ENCODE data around the gene PCDHGA6. TPM values are rescaled to one million over a fixed set of nuclear protein-coding genes. Genes with fewer than 3 reads are reported as not detected.
A peak's percentile ranks its signal among the peaks of the same experiment; 100 is the strongest.

The PCDHGA6 gene
- total and polyA plus RNA-seq, 3 experiments from 2014 or later: 0.06 to 0.22 (median 0.15) TPM

- H3K36me3 ChIP-seq (ENCODE audit: insufficient read depth, low read length): no peaks in the 10 kb centered on the region
These were observed 11.0 kb upstream of the PCDHGA6 start for GRCh38 chr5:141362719-141363118.

GRCh38 chr5:141363952-141364660 lies 9.6 kb upstream of the PCDHGA6 start, which contains the start of gene PCDHGA5:
Gene PCDHGA5 (plus strand): TSS chr5:141364162. CDS start chr5:141364331, 169 bp downstream.
- no peak for DNase-seq
- H3K4me1 ChIP-seq (ENCODE audit: insufficient read depth, low read length): no peaks in the 10 kb centered on the region
- H3K9me3 Mint-ChIP-seq: peaks cover 25 to 66% (median 53%) of the 10 kb centered on the region in 5 donors
- H3K36me3 ChIP-seq (ENCODE audit: insufficient read depth, low read length): no peaks in the 10 kb centered on the region
- H3K4me3 ChIP-seq (ENCODE audit: low read length): no peak within 1 kb of the TSS
- H3K4me1 Mint-ChIP-seq: peaks cover 0 to 10% (median 2%) of the 10 kb centered on the region in 3 donors
- H3K27me3 Mint-ChIP-seq: peaks cover 71 to 81% of the 10 kb centered on the region in 2 donors
- H3K9me3 ChIP-seq (ENCODE audit: low read length): peaks cover 13% of the 10 kb centered on the region
- peaks cover 29% of the 10 kb centered on the region for H3K27me3 ChIP-seq (ENCODE audit: insufficient read depth, low read length, poor library complexity, severe bottlenecking)
- no peak within 1 kb of the TSS for H3K27ac Mint-ChIP-seq
- no peak within 1 kb of the TSS for H3K27ac ChIP-seq (ENCODE audit: low read depth, low read length)
- ChIA-PET POLR2A (no interaction called here), CTCF (interaction anchor here (1.2 to 1.4 kb wide), 2 partner anchors 9 to 66 kb away, joined by 3 read pairs; partner anchors contain the start of genes PCDHGA12 and PCDHGA4)
- peaks cover 3 to 22% (median 3%) of the 10 kb centered on the region in 3 donors for H3K36me3 Mint-ChIP-seq
- no peak within 1 kb of the TSS for H3K4me3 Mint-ChIP-seq

More at GRCh38 chr5:141362719-141363118, 11.0 kb upstream of the PCDHGA6 start:
- peaks cover 0 to 10% (median 2%) of the 10 kb centered on the region in 3 donors for H3K4me1 Mint-ChIP-seq
- peak overlapping the region in 1 of 8 donors; percentile 64 for H3K27ac Mint-ChIP-seq
- no peaks in the 10 kb centered on the region for H3K4me1 ChIP-seq (ENCODE audit: insufficient read depth, low read length)
- DNase-seq: no peak
- ChIA-PET CTCF (no interaction called here), POLR2A (no interaction called here)
- H3K4me3 Mint-ChIP-seq: no peak overlapping the region
- peaks cover 71 to 78% of the 10 kb centered on the region in 2 donors for H3K27me3 Mint-ChIP-seq
- H3K36me3 Mint-ChIP-seq: peaks cover 3 to 22% (median 3%) of the 10 kb centered on the region in 3 donors
- peaks cover 28% of the 10 kb centered on the region for H3K27me3 ChIP-seq (ENCODE audit: insufficient read depth, low read length, poor library complexity, severe bottlenecking)
- H3K9me3 ChIP-seq (ENCODE audit: low read length): peaks cover 13% of the 10 kb centered on the region
- peaks cover 22 to 62% (median 57%) of the 10 kb centered on the region in 5 donors for H3K9me3 Mint-ChIP-seq
- H3K4me3 ChIP-seq (ENCODE audit: low read length): no peak overlapping the region
- no peak overlapping the region for H3K27ac ChIP-seq (ENCODE audit: low read depth, low read length)

- peaks cover 33% of the 10 kb centered on the region for H3K27me3 ChIP-seq (ENCODE audit: insufficient read depth, low read length, poor library complexity, severe bottlenecking)
These were observed 7.4 kb upstream of the PCDHGA6 start for GRCh38 chr5:141366016-141366896.

GRCh38 chr5:141369994-141370848 lies 3.5 kb upstream of the PCDHGA6 start, which contains the start of gene PCDHGB3:
Gene PCDHGB3 (plus strand): TSS chr5:141370242. CDS start chr5:141370395, 153 bp downstream.
- H3K9me3 Mint-ChIP-seq: peaks cover 22 to 68% (median 47%) of the 10 kb centered on the region in 5 donors
- peaks cover 34% of the 10 kb centered on the region for H3K27me3 ChIP-seq (ENCODE audit: insufficient read depth, low read length, poor library complexity, severe bottlenecking)
- peak within 1 kb of the TSS; percentile 46 for H3K4me3 ChIP-seq (ENCODE audit: low read length)
- H3K36me3 Mint-ChIP-seq: peaks cover 2 to 11% (median 3%) of the 10 kb centered on the region in 3 donors
- CTCF ChIA-PET: interaction anchor here (1.0 to 1.8 kb wide), 3 partner anchors 27 to 194 kb away, joined by 3 to 6 read pairs (median 4); partner anchors contain the start of genes PCDHGA1 and PCDHGB5
- H3K27me3 Mint-ChIP-seq: peaks cover 65 to 83% of the 10 kb centered on the region in 2 donors
- peaks cover 5 to 9% (median 7%) of the 10 kb centered on the region in 3 donors for H3K4me1 Mint-ChIP-seq
- H3K27ac Mint-ChIP-seq: peak within 1 kb of the TSS in 1 of 8 donors; percentile 7
- no peaks in the 10 kb centered on the region for H3K36me3 ChIP-seq (ENCODE audit: insufficient read depth, low read length)
- peak within 1 kb of the TSS; percentile 66 to 87 (median 79) for H3K4me3 Mint-ChIP-seq
- DNase-seq: peak in 3 of 5 donors; percentile 15 to 20 (median 16)
- H3K9me3 ChIP-seq (ENCODE audit: low read length): peaks cover 10% of the 10 kb centered on the region
- POLR2A ChIA-PET: no interaction called here
- no peak within 1 kb of the TSS for H3K27ac ChIP-seq (ENCODE audit: low read depth, low read length)
- H3K4me1 ChIP-seq (ENCODE audit: insufficient read depth, low read length): no peaks in the 10 kb centered on the region

More at GRCh38 chr5:141366016-141366896, 7.4 kb upstream of the PCDHGA6 start:
- Histone ChIP-seq H3K4me3 (ENCODE audit: low read length) (no peak overlapping the region), H3K36me3 (ENCODE audit: insufficient read depth, low read length) (no peaks in the 10 kb centered on the region), H3K9me3 (ENCODE audit: low read length) (peaks cover 18% of the 10 kb centered on the region), H3K27ac (ENCODE audit: low read depth, low read length) (no peak overlapping the region), H3K4me1 (ENCODE audit: insufficient read depth, low read length) (no peaks in the 10 kb centered on the region)
- no peak for DNase-seq
- peaks cover 30 to 62% (median 58%) of the 10 kb centered on the region in 5 donors for H3K9me3 Mint-ChIP-seq
- ChIA-PET CTCF (no interaction called here), POLR2A (no interaction called here)
- no peak overlapping the region for H3K4me3 Mint-ChIP-seq
- no peak overlapping the region for H3K27ac Mint-ChIP-seq
- peaks cover 0 to 18% (median 1%) of the 10 kb centered on the region in 3 donors for H3K36me3 Mint-ChIP-seq
- peaks cover 66 to 83% of the 10 kb centered on the region in 2 donors for H3K27me3 Mint-ChIP-seq
- peaks cover 3 to 7% (median 5%) of the 10 kb centered on the region in 3 donors for H3K4me1 Mint-ChIP-seq

- DNase-seq: no peak
- H3K4me3 Mint-ChIP-seq: no peak overlapping the region
- Histone ChIP-seq H3K27ac (ENCODE audit: low read depth, low read length) (no peak overlapping the region), H3K27me3 (ENCODE audit: insufficient read depth, low read length, poor library complexity, severe bottlenecking) (peaks cover 29% of the 10 kb centered on the region), H3K4me3 (ENCODE audit: low read length) (no peak overlapping the region), H3K9me3 (ENCODE audit: low read length) (peaks cover 6% of the 10 kb centered on the region), H3K36me3 (ENCODE audit: insufficient read depth, low read length) (no peaks in the 10 kb centered on the region), H3K4me1 (ENCODE audit: insufficient read depth, low read length) (no peaks in the 10 kb centered on the region)
- no peak overlapping the region for H3K27ac Mint-ChIP-seq
- peaks cover 28 to 67% (median 48%) of the 10 kb centered on the region in 5 donors for H3K9me3 Mint-ChIP-seq
- H3K27me3 Mint-ChIP-seq: peaks cover 55 to 83% of the 10 kb centered on the region in 2 donors
- POLR2A ChIA-PET: no interaction called here
- peaks cover 5 to 9% (median 7%) of the 10 kb centered on the region in 3 donors for H3K4me1 Mint-ChIP-seq
- CTCF ChIA-PET: interaction anchor here (1.5 kb wide), 1 partner anchor 13 kb away, joined by 3 read pairs; no protein-coding TSS in a partner anchor
- peaks cover 2 to 5% (median 3%) of the 10 kb centered on the region in 3 donors for H3K36me3 Mint-ChIP-seq
These were observed 1.9 kb upstream of the PCDHGA6 start for GRCh38 chr5:141371572-141372475.

- Mint-ChIP-seq H3K27ac (no peak overlapping the region), H3K4me3 (no peak overlapping the region), H3K9me3 (peaks cover 23 to 80% (median 52%) of the 10 kb centered on the region in 5 donors), H3K36me3 (peaks cover 2 to 12% (median 3%) of the 10 kb centered on the region in 3 donors), H3K4me1 (peaks cover 5 to 9% (median 7%) of the 10 kb centered on the region in 3 donors), H3K27me3 (peaks cover 47 to 69% of the 10 kb centered on the region in 2 donors)
- ChIA-PET CTCF (interaction anchor here (1.3 kb wide), 1 partner anchor 19 kb away, joined by 4 read pairs; the partner anchor contains the start of gene PCDHGA4), POLR2A (no interaction called here)
- peaks cover 6% of the 10 kb centered on the region for H3K9me3 ChIP-seq (ENCODE audit: low read length)
- H3K4me1 ChIP-seq (ENCODE audit: insufficient read depth, low read length): no peaks in the 10 kb centered on the region
- no peak overlapping the region for H3K4me3 ChIP-seq (ENCODE audit: low read length)
- H3K27me3 ChIP-seq (ENCODE audit: insufficient read depth, low read length, poor library complexity, severe bottlenecking): peaks cover 20% of the 10 kb centered on the region
- H3K36me3 ChIP-seq (ENCODE audit: insufficient read depth, low read length): no peaks in the 10 kb centered on the region
- no peak for DNase-seq
- no peak overlapping the region for H3K27ac ChIP-seq (ENCODE audit: low read depth, low read length)
These were observed 936 bp downstream of the PCDHGA6 start for GRCh38 chr5:141374627-141375026.
